HCT116 (cell line): Measurements from ENCODE around the gene PSMA3. TPM values are rescaled to one million over a fixed set of nuclear protein-coding genes. Genes with fewer than 3 reads are reported as not detected.

ENCODE experiments used
- ATAC-seq: fragments of 200-7000 bp; cut with Tn5 transposase; 2 replicates; pipeline ENCODE4 v1.9.1; 2020; ENCODE audit warnings: mild to moderate bottlenecking, moderate library complexity
- BruUV-seq: library from RNA; stranded (reverse); fragments of 400-500 nt; replicated peaks from 2 replicates; lab custom pipeline; 2021; lab: Mats Ljungman, UMichigan
- CTCF ChIA-PET: fragments of 300-600 bp; sonication (Branson Sonifier 250); formaldehyde crosslinking; loops from one replicate; lab custom pipeline; 2021; ENCODE audit warnings: antibody characterized with exemption; lab: Charles Lee
- POLR2A ChIA-PET: fragments of 300-600, 350-600 bp; sonication (Branson Sonifier 250); formaldehyde crosslinking; loops from one replicate; lab custom pipeline; 2021; ENCODE audit warnings: antibody characterized with exemption; lab: Charles Lee
- RAD21 ChIA-PET, 2 experiments: fragments of 300-600 bp; sonication (Branson Sonifier 250); formaldehyde crosslinking; loops; one replicate each; lab custom pipeline; 2023; ENCODE audit warnings: low total read pairs in 2 of 2; ENCODE audit not compliant: uncharacterized antibody in 2 of 2, unreplicated experiment in 2 of 2, low non-redundant PET in 1 of 2; lab: Charles Lee
- DNase-seq: peaks from one replicate; pipeline ENCODE4 v3.0.0-alpha.2; 2010; ENCODE audit warnings: low read depth, low spot score
- H2AFZ ChIP-seq: fragments of 200-600 bp; shearing (Covaris generic), sonication (generic); 2 replicates; pipeline ENCODE4 v1.6.1; 2017; ENCODE audit warnings: low read depth, mixed run types, mixed read lengths, antibody characterized with exemption, low read length; ENCODE audit not compliant: poor library complexity, severe bottlenecking
- H3K27ac ChIP-seq: 2 replicates; pipeline ENCODE4 v1.5.1; 2012; ENCODE audit warnings: low read depth, low read length
- H3K27me3 ChIP-seq: fragments of 200-600 bp; sonication (generic); 2 replicates; pipeline ENCODE4 v1.6.1; 2016; ENCODE audit warnings: mixed run types, low read length, mixed read lengths; ENCODE audit not compliant: insufficient read depth
- H3K36me3 ChIP-seq, 2 experiments: fragments of 200-500 bp in 1 of 2; fragments of 200-600 bp in 1 of 2; sonication (Bioruptor generic) in 1 of 2; sonication (generic) in 1 of 2; 2 replicates each; pipeline versions ENCODE4 v1.5.1 to v1.6.1; 2014 to 2016; ENCODE audit warnings: low read length in 2 of 2, inconsistent platforms in 1 of 2, mixed read lengths in 1 of 2, mixed run types in 1 of 2; ENCODE audit not compliant: insufficient read depth in 2 of 2, control insufficient read depth in 1 of 2
- H3K4me1 ChIP-seq, 2 experiments: fragments of 200-600 bp in 1 of 2; sonication (generic) in 1 of 2; 2 replicates each; pipeline versions ENCODE4 v1.5.1 to v1.6.1; 2012 to 2017; ENCODE audit warnings: low read length in 2 of 2, inconsistent platforms in 1 of 2, mild to moderate bottlenecking in 1 of 2, mixed read lengths in 1 of 2, mixed run types in 1 of 2, moderate library complexity in 1 of 2; ENCODE audit not compliant: insufficient read depth in 2 of 2, control insufficient read depth in 1 of 2
- H3K4me2 ChIP-seq: fragments of 200-600 bp; sonication (generic); 2 replicates; pipeline ENCODE4 v1.6.1; 2017; ENCODE audit warnings: mixed run types, low read length, mixed read lengths
- H3K4me3 ChIP-seq, 2 experiments: fragments of 200-600 bp in 1 of 2; sonication (generic) in 1 of 2; replicated peaks in 1 of 2; 2 replicates each; pipeline ENCODE4 v1.5.1; 2011 to 2016; ENCODE audit warnings: low read length in 2 of 2, control low read depth in 1 of 2, low read depth in 1 of 2, mild to moderate bottlenecking in 1 of 2, mixed read lengths in 1 of 2, mixed run types in 1 of 2
- H3K79me2 ChIP-seq: fragments of 200-600 bp; sonication (generic); 2 replicates; pipeline ENCODE4 v1.6.1; 2017; ENCODE audit warnings: mild to moderate bottlenecking, mixed run types, low read length, moderate library complexity, mixed read lengths; ENCODE audit not compliant: insufficient read depth
- H3K9ac ChIP-seq: fragments of 200-600 bp; sonication (generic); 2 replicates; pipeline ENCODE4 v1.6.1; 2016; ENCODE audit warnings: low read length, mixed read lengths
- H3K9me2 ChIP-seq: fragments of 200-600 bp; sonication (generic), shearing (Covaris generic); 2 replicates; pipeline ENCODE4 v1.6.1; 2017; ENCODE audit warnings: mixed run types, mild to moderate bottlenecking, moderate library complexity; ENCODE audit not compliant: insufficient read depth
- H3K9me3 ChIP-seq, 2 experiments: fragments of 200-500 bp in 1 of 2; fragments of 200-600 bp in 1 of 2; sonication (Bioruptor generic) in 1 of 2; sonication (generic) in 1 of 2; 2 replicates each; pipeline ENCODE4 v1.6.1; 2014 to 2017; ENCODE audit warnings: low read length in 2 of 2, mixed read lengths in 2 of 2, inconsistent platforms in 1 of 2, low read depth in 1 of 2, mild to moderate bottlenecking in 1 of 2, mixed run types in 1 of 2, moderate library complexity in 1 of 2; ENCODE audit not compliant: control insufficient read depth in 1 of 2, insufficient read depth in 1 of 2
- H4K20me1 ChIP-seq: fragments of 200-600 bp; sonication (generic), shearing (Covaris generic); 2 replicates; pipeline ENCODE4 v1.6.1; 2017; ENCODE audit warnings: mixed run types, mild to moderate bottlenecking, moderate library complexity; ENCODE audit not compliant: insufficient read depth
- CTCF ChIP-seq, 3 experiments: fragments of 200-600 bp in 1 of 3; sonication (generic) in 1 of 3; IDR thresholded peaks in 2 of 3; conservative IDR thresholded peaks in 1 of 3; 2 replicates each; pipeline ENCODE4 v1.5.1; 2012 to 2017; ENCODE audit warnings: low read depth in 2 of 3, low read length in 2 of 3, antibody characterized with exemption in 1 of 3, borderline replicate concordance in 1 of 3, control low read depth in 1 of 3, mild to moderate bottlenecking in 1 of 3, mixed read lengths in 1 of 3, mixed run types in 1 of 3, moderate library complexity in 1 of 3; ENCODE audit not compliant: insufficient read depth in 1 of 3
- EGR1 ChIP-seq: IDR thresholded peaks from 2 replicates; pipeline ENCODE4 v1.6.1; 2012; ENCODE audit warnings: low read depth
- ELF1 ChIP-seq: IDR thresholded peaks from 2 replicates; pipeline ENCODE4 v1.6.1; 2012; ENCODE audit warnings: low read depth, borderline replicate concordance
- EZH2phosphoT487 ChIP-seq: fragments of 200-600 bp; IDR thresholded peaks from 2 replicates; pipeline ENCODE4 v1.6.1; 2018; ENCODE audit warnings: antibody characterized with exemption, borderline replicate concordance
- JUND ChIP-seq: IDR thresholded peaks from 2 replicates; pipeline ENCODE4 v1.6.1; 2012
- SP1 ChIP-seq: IDR thresholded peaks from 2 replicates; pipeline ENCODE4 v1.6.1; 2012; ENCODE audit warnings: low read depth
- TCF7L2 ChIP-seq: IDR thresholded peaks from 2 replicates; pipeline ENCODE4 v1.7.0; 2011; ENCODE audit warnings: borderline replicate concordance, inconsistent platforms; ENCODE audit not compliant: insufficient read depth, insufficient read length; ENCODE audit errors: extremely low read depth
- YY1 ChIP-seq: IDR thresholded peaks from 2 replicates; pipeline ENCODE4 v1.6.1; 2011; ENCODE audit warnings: low read length, low read depth, moderate library complexity, mild to moderate bottlenecking; ENCODE audit not compliant: insufficient replicate concordance; ENCODE audit errors: extremely low read depth
- ZBTB33 ChIP-seq: IDR thresholded peaks from 2 replicates; pipeline ENCODE4 v1.6.1; 2011; ENCODE audit warnings: mild to moderate bottlenecking, low read length, moderate library complexity; ENCODE audit not compliant: insufficient replicate concordance; ENCODE audit errors: extremely low read depth
- ZFX ChIP-seq: fragments of 450-650 bp; IDR thresholded peaks from 2 replicates; pipeline ENCODE4 v1.6.1; 2017
- intact Hi-C: fragments of 100-400 bp; cut with micrococcal nuclease; formaldehyde crosslinking; loops from 2 replicates; pipeline ENCODE4 v1.10.0; 2022
- total RNA-seq: library from RNA; stranded (reverse); gene quantifications from one replicate; pipeline ENCODE4 v1.2.1, GENCODE V29; 2021; ENCODE audit not compliant: unreplicated experiment
- TF ChIP-seq, protein P1 (sequence below): IDR thresholded peaks from 2 replicates; pipeline ENCODE4 v1.6.1; 2012

PSMA3 gene
- total RNA-seq, 1 experiment from 2014 or later, result 267 TPM

DNA sequence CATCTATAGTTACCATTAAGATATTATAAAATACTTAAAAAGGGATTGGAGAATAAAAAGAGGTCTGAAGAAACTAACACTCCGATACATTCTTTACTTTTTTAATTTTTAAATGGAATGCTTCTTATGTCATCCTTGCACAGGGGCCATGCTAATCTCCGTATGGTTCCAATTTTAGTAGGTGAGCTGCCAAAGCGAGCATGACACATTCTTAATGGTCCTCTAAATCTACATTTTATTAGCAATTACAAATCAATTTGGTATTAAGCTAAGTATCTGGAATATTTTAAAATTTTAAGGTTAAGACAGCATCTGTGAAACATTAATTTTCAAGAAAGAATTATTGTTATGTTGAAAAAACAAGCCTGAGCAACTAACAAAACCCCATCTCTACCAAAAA is 47.5 kb downstream of the PSMA3 start:
- no peaks in the 10 kb centered on the region for H3K27me3 ChIP-seq
- CTCF ChIA-PET, result no interaction called here
- H3K9me2 ChIP-seq, result no peaks in the 10 kb centered on the region
- RAD21 ChIA-PET, result no interaction called here
- 0 out of 2 replicates have a peak, but pooled peaks cover 9% of the 10 kb centered on the region for H4K20me1 ChIP-seq
- H3K9me3 ChIP-seq, result no peaks in the 10 kb centered on the region
- no peak overlapping the region for H3K27ac ChIP-seq
- peaks cover 99% of the 10 kb centered on the region for H3K79me2 ChIP-seq
- intact Hi-C loops, result no loop called here
- H3K4me3 ChIP-seq, result no peak overlapping the region
- no peak overlapping the region for H3K4me2 ChIP-seq
- no peak for DNase-seq
- H2AFZ ChIP-seq, result no peak overlapping the region
- no peak overlapping the region for H3K9ac ChIP-seq
- BruUV-seq, result no TSS peak
- peaks cover 30 to 36% of the 10 kb centered on the region in 2 experiments for H3K36me3 ChIP-seq
- POLR2A ChIA-PET, result no interaction called here
- no peak for ATAC-seq
- H3K4me1 ChIP-seq, result peaks cover 5 to 7% of the 10 kb centered on the region in 2 experiments; a peak in 2 of 4 replicates
- TF ChIP-seq JUND, result no peak
- no peak for TF ChIP-seq EZH2phosphoT487
- TF ChIP-seq ZFX, result no peak
- no peak for TF ChIP-seq ZBTB33
- TF ChIP-seq, protein P1, sequence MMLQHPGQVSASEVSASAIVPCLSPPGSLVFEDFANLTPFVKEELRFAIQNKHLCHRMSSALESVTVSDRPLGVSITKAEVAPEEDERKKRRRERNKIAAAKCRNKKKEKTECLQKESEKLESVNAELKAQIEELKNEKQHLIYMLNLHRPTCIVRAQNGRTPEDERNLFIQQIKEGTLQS, result no peak
- no peak for TF ChIP-seq ELF1
- no peak for TF ChIP-seq CTCF (IDR thresholded peaks at IDR 0.05 in 2 of 3, conservative IDR thresholded peaks at IDR 0.05 in 1 of 3; ENCODE audit: borderline replicate concordance in 1 of 3, insufficient read depth in 1 of 3, low read depth in 2 of 3, low read length in 2 of 3)
- TF ChIP-seq SP1, result no peak
- TF ChIP-seq YY1, result no peak
- no peak for TF ChIP-seq EGR1
- TF ChIP-seq TCF7L2, result no peak
